Mucosa of rectum (tissue), 2 donors: ENCODE data around the gene RAMACL.

Experiments
- H3K27ac ChIP-seq, 2 donors: one replicate each; pipeline ENCODE4 v1.7.0; 2013; ENCODE audit warnings: inconsistent platforms in 2 of 2, low read depth in 2 of 2, low read length in 2 of 2
- H3K27me3 ChIP-seq, 2 donors: one replicate each; pipeline ENCODE4 v1.7.0; 2013; ENCODE audit warnings: low read length in 2 of 2; ENCODE audit not compliant: control insufficient read depth in 2 of 2, insufficient read depth in 2 of 2
- H3K36me3 ChIP-seq, 2 donors: one replicate each; pipeline ENCODE4 v1.7.0; 2013; ENCODE audit warnings: low read length in 2 of 2; ENCODE audit not compliant: control insufficient read depth in 2 of 2, insufficient read depth in 2 of 2
- H3K4me1 ChIP-seq, 2 donors: one replicate each; pipeline ENCODE4 v1.7.0; 2013; ENCODE audit warnings: low read length in 2 of 2, mild to moderate bottlenecking in 1 of 2; ENCODE audit not compliant: control insufficient read depth in 2 of 2, insufficient read depth in 2 of 2
- H3K4me3 ChIP-seq, 2 donors: one replicate each; pipeline ENCODE4 v1.7.0; 2013; ENCODE audit warnings: low read length in 2 of 2
- H3K9ac ChIP-seq, 2 donors: one replicate each; pipeline ENCODE4 v1.7.0; 2013; ENCODE audit warnings: low read length in 2 of 2, low read depth in 1 of 2, mild to moderate bottlenecking in 1 of 2
- H3K9me3 ChIP-seq, 2 donors: one replicate each; pipeline ENCODE4 v1.7.0; 2013; ENCODE audit warnings: low read length in 2 of 2; ENCODE audit not compliant: control insufficient read depth in 2 of 2
- donor health status: healthy.
- donor health status: Normal muscosa, but diverticular disease.

The RAMACL gene

DNA sequence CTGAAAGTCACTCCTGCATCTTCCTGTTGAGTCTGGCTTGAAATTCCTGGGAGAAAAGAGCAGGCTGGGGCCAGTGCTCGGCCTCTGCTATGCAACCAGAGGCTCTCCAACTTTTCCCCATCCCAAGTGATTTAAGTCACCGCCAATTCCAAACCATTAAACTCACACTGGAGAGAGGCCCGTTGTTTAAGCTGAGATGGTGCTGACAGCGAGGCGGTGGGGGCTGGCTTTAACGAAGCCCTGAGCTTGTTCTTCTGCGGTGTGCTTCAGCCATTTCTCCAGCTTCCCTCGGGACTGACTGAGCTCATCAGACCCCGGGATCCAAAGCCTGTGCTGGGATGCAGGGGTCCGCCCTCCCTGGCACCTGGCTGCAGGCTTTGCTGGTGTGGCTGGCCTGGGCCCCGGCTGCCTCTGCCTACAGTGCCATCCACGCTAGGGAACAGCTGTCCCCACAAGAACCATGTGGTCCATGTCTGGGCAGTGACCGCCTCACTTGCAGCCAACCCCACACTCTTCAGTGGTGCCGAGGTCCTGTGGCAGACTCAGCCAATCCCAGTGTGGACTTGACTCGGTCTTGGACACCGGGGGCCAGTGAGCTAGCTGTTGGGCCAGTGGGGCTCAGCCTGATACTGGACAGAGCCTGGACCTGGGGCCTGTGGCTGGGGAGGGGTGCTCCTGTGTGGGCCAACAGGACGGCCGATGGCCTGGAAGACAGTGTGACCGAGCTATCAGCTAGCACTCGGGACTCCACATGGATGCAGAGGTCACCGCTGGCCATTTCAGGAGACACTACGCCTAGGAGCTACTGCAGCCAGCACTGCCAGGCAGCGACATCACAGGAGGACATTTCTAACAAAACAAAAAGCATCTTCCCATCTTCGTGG, 21.2 kb downstream of the RAMACL start:
- no peak overlapping the region for H3K27ac ChIP-seq
- no peaks in the 10 kb centered on the region for H3K4me1 ChIP-seq
- H3K9ac ChIP-seq, result no peak overlapping the region

GRCh38 chr6:166563805-166564204, 22.7 kb downstream of the RAMACL start:
- Histone ChIP-seq H3K4me3 (no peak overlapping the region), H3K27me3 (no peaks in the 10 kb centered on the region), H3K9ac (no peak overlapping the region), H3K27ac (no peak overlapping the region), H3K36me3 (no peaks in the 10 kb centered on the region), H3K4me1 (no peaks in the 10 kb centered on the region), H3K9me3 (peaks cover 0 to 4% of the 10 kb centered on the region in 2 donors)

More for the DNA sequence above, 21.2 kb downstream of the RAMACL start:
- Histone ChIP-seq H3K4me3 (no peak overlapping the region), H3K27me3 (no peaks in the 10 kb centered on the region), H3K9me3 (no peaks in the 10 kb centered on the region), H3K36me3 (no peaks in the 10 kb centered on the region)

- Histone ChIP-seq H3K4me3 (no peak overlapping the region), H3K36me3 (no peaks in the 10 kb centered on the region), H3K9ac (no peak overlapping the region), H3K4me1 (no peaks in the 10 kb centered on the region), H3K9me3 (peaks cover 0 to 4% of the 10 kb centered on the region in 2 donors), H3K27ac (no peak overlapping the region), H3K27me3 (no peaks in the 10 kb centered on the region)
Observed at GRCh38 chr6:166563200-166563599, 23.3 kb downstream of the RAMACL start.

GRCh38 chr6:166562726-166563125, 23.8 kb downstream of the RAMACL start:
- Histone ChIP-seq H3K9me3 (peaks cover 0 to 4% of the 10 kb centered on the region in 2 donors), H3K36me3 (no peaks in the 10 kb centered on the region), H3K27ac (no peak overlapping the region), H3K27me3 (no peaks in the 10 kb centered on the region), H3K4me3 (no peak overlapping the region), H3K4me1 (no peaks in the 10 kb centered on the region), H3K9ac (no peak overlapping the region)

- peaks cover 0 to 4% of the 10 kb centered on the region in 2 donors for H3K4me1 ChIP-seq
- H3K27me3 ChIP-seq, result no peaks in the 10 kb centered on the region
- H3K9ac ChIP-seq, result no peak overlapping the region
- no peak overlapping the region for H3K27ac ChIP-seq
- no peaks in the 10 kb centered on the region for H3K36me3 ChIP-seq
- H3K9me3 ChIP-seq, result peaks cover 0 to 4% of the 10 kb centered on the region in 2 donors
- H3K4me3 ChIP-seq, result no peak overlapping the region
Observed at GRCh38 chr6:166561771-166562359, 24.6 kb downstream of the RAMACL start.

DNA sequence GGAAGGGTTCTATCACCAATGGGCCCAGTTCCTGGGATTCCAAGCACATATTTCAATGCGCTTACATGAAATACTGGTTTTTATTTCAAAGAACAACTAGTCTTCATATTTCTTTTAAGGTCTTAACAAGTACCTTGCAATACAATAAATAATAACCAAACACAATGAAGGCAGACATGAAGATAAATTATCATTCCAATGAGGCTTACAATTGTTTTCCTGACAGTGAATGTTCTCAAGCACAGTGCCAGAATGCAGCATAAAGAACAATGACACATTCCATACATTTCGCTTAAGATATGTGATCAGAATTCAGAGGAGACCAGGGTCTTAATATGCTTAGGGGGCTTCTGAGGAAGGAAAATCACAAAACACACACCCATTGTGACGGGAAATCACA, 26.3 kb downstream of the RAMACL start:
- no peak overlapping the region for H3K27ac ChIP-seq
- no peak overlapping the region for H3K9ac ChIP-seq
- H3K36me3 ChIP-seq, result no peaks in the 10 kb centered on the region
- peaks cover 0 to 4% of the 10 kb centered on the region in 2 donors for H3K4me1 ChIP-seq
- H3K9me3 ChIP-seq, result peaks cover 0 to 4% of the 10 kb centered on the region in 2 donors
- H3K4me3 ChIP-seq, result no peak overlapping the region
- H3K27me3 ChIP-seq, result no peaks in the 10 kb centered on the region

DNA sequence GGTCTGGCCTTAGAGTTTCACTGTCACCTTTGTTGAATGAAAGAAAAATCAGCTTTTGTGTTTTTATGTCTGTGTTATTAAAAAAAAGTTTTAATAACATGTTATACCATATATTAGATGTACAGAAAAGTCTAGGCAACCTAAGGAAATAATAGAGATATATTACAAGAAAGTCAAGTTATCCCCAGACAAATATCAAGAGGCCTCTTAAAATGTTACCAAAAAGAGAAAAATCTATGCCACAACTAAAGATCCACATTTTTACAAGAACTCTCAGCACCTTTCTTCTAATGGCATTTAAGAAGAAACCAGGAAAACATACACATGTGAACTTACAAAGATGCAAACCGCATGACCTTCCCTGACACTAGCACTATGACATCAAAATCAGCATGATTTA, 26.8 kb downstream of the RAMACL start:
- Histone ChIP-seq H3K4me3 (no peak overlapping the region), H3K36me3 (no peaks in the 10 kb centered on the region), H3K27ac (no peak overlapping the region), H3K9ac (no peak overlapping the region), H3K4me1 (peaks cover 0 to 4% of the 10 kb centered on the region in 2 donors), H3K9me3 (peaks cover 0 to 4% of the 10 kb centered on the region in 2 donors), H3K27me3 (no peaks in the 10 kb centered on the region)

DNA sequence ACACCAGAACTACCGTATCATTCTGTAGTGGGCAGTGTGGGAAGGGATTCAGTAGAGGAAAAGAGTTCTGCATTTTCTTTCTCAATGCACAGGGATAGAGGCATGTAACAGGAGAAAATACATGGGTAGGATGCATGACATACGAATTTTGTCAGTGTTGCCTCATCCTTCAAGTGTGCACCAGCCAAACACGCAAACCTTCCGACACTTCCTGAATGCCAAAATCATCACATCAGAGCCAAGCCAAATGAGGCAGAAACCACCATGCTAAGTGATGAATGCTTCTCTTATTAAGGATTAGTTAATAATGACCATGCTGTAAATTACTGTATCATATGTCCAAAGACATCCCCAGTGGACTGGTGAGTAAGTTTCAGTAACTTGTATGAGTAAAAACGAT, 27.3 kb downstream of the RAMACL start:
- peaks cover 0 to 4% of the 10 kb centered on the region in 2 donors for H3K4me1 ChIP-seq

GRCh38 chr6:166558156-166559005, 28.1 kb downstream of the RAMACL start:
- H3K9me3 ChIP-seq, result peaks cover 0 to 4% of the 10 kb centered on the region in 2 donors
- no peaks in the 10 kb centered on the region for H3K36me3 ChIP-seq
- H3K27me3 ChIP-seq, result no peaks in the 10 kb centered on the region
- H3K27ac ChIP-seq, result no peak overlapping the region
- H3K4me1 ChIP-seq, result peaks cover 0 to 4% of the 10 kb centered on the region in 2 donors
- H3K4me3 ChIP-seq, result no peak overlapping the region
- no peak overlapping the region for H3K9ac ChIP-seq

More for the DNA sequence above, 27.3 kb downstream of the RAMACL start:
- no peaks in the 10 kb centered on the region for H3K27me3 ChIP-seq
- H3K36me3 ChIP-seq, result no peaks in the 10 kb centered on the region
- no peak overlapping the region for H3K27ac ChIP-seq
- no peak overlapping the region for H3K4me3 ChIP-seq
- H3K9me3 ChIP-seq, result peaks cover 0 to 4% of the 10 kb centered on the region in 2 donors
- no peak overlapping the region for H3K9ac ChIP-seq
